NCI-H2227 (cell line): Measurements from ENCODE around the gene COG3.

Experiments
- DNase-seq: peaks from one replicate; lab custom pipeline; 2025; ENCODE audit not compliant: unreplicated experiment; lab: John Stamatoyannopoulos, UW

COG3 gene

GRCh38 chr13:45503658-45504057 is 38.9 kb downstream of the COG3 start:
- DNase-seq, result no peak

GRCh38 chr13:45506811-45507210 is 42.1 kb downstream of the COG3 start:
- no peak for DNase-seq

- no peak for DNase-seq
These were observed 44.0 kb downstream of the COG3 start for GRCh38 chr13:45508776-45509175.

GRCh38 chr13:45510672-45511071 is 45.9 kb downstream of the COG3 start:
- no peak for DNase-seq

- DNase-seq, result peak; percentile 70
These were observed 46.8 kb downstream of the COG3 start for GRCh38 chr13:45511310-45512097.

- no peak for DNase-seq
These were observed 47.4 kb downstream of the COG3 start for GRCh38 chr13:45512098-45512496.

- DNase-seq, result no peak
These were observed 52.0 kb downstream of the COG3 start for GRCh38 chr13:45516757-45517156.

- no peak for DNase-seq
These were observed 53.9 kb downstream of the COG3 start for GRCh38 chr13:45518525-45519245.

- no peak for DNase-seq
These were observed 54.8 kb downstream of the COG3 start for GRCh38 chr13:45519493-45519892.

GRCh38 chr13:45521297-45521696 is 56.6 kb downstream of the COG3 start:
- DNase-seq, result no peak

GRCh38 chr13:45522571-45522970 is 57.8 kb downstream of the COG3 start:
- DNase-seq, result no peak

- DNase-seq, result no peak
These were observed 63.1 kb downstream of the COG3 start for GRCh38 chr13:45527699-45528462.

- no peak for DNase-seq
These were observed 65.0 kb downstream of the COG3 start for GRCh38 chr13:45529758-45530157.

- no peak for DNase-seq
These were observed 69.9 kb downstream of the COG3 start for GRCh38 chr13:45534604-45535003.

GRCh38 chr13:45536224-45536623 is 71.5 kb downstream of the COG3 start:
- DNase-seq, result no peak

GRCh38 chr13:45537516-45537915 is 72.8 kb downstream of the COG3 start:
- DNase-seq, result no peak

- no peak for DNase-seq
These were observed 73.6 kb downstream of the COG3 start for GRCh38 chr13:45538382-45538781.

GRCh38 chr13:45540195-45540594 is 75.5 kb downstream of the COG3 start:
- no peak for DNase-seq

GRCh38 chr13:45540864-45541263 is 76.1 kb downstream of the COG3 start:
- no peak for DNase-seq

GRCh38 chr13:45541806-45542205 is 77.1 kb downstream of the COG3 start:
- DNase-seq, result no peak

GRCh38 chr13:45542391-45542790 is 77.7 kb downstream of the COG3 start:
- no peak for DNase-seq

- no peak for DNase-seq
These were observed 78.1 kb downstream of the COG3 start for GRCh38 chr13:45542878-45543277.
